ENCODE results near the gene TRPC4AP. TPM values are rescaled to one million over a fixed set of nuclear protein-coding genes. Genes with fewer than 3 reads are reported as not detected.

The TRPC4AP gene
- total and polyA plus RNA-seq, 10 of the 15 experiments (the other 5 are each of a cell fraction or from before 2014, with no cell fraction given) = 1.1 to 61.7 (median 41.2) TPM

DNA sequence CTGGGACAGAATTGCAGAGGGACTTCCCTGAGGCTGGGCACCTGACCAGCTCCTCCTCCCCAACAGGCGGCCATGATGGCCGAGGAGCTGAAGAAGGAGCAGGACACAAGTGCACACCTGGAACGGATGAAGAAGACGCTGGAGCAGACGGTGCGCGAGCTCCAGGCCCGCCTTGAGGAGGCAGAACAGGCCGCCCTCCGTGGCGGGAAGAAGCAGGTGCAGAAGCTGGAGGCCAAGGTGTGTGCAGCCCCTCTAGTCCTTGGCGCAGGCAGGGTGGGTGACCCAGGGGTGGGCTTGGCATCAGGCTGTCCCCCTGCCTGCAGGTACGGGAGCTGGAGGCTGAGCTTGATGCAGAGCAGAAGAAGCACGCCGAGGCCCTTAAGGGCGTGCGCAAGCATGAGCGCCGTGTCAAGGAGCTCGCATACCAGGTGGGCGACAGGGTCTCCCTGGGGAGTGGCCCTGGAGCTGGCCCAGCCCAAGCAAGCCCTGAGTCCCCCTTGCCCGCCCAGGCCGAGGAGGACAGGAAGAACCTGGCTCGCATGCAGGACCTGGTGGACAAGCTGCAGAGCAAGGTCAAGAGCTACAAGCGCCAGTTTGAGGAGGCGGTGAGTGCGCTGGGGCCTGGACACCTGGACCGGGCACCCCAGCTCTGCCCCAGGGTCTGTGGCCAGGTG is 91.5 kb downstream of the TRPC4AP start (continued):
- TF ChIP-seq, protein P1, sequence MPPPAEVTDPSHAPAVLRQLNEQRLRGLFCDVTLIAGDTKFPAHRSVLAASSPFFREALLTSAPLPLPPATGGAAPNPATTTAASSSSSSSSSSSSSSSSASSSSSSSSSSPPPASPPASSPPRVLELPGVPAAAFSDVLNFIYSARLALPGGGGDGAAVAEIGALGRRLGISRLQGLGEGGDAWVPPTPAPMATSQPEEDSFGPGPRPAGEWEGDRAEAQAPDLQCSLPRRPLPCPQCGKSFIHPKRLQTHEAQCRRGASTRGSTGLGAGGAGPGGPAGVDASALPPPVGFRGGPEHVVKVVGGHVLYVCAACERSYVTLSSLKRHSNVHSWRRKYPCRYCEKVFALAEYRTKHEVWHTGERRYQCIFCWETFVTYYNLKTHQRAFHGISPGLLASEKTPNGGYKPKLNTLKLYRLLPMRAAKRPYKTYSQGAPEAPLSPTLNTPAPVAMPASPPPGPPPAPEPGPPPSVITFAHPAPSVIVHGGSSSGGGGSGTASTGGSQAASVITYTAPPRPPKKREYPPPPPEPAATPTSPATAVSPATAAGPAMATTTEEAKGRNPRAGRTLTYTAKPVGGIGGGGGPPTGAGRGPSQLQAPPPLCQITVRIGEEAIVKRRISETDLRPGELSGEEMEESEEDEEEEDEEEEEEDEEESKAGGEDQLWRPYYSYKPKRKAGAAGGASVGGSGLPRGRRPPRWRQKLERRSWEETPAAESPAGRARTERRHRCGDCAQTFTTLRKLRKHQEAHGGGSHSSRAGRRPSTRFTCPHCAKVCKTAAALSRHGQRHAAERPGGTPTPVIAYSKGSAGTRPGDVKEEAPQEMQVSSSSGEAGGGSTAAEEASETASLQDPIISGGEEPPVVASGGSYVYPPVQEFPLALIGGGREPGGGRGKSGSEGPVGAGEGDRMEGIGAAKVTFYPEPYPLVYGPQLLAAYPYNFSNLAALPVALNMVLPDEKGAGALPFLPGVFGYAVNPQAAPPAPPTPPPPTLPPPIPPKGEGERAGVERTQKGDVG (CRISPR knock-in tag; IDR thresholded peaks at IDR 0.05) = no peak
- TF ChIP-seq NFXL1 (IDR thresholded peaks at IDR 0.05; ENCODE audit: borderline replicate concordance) = no peak
- TF ChIP-seq CEBPB (IDR thresholded peaks at IDR 0.05; ENCODE audit: borderline replicate concordance in 1 of 2, low read depth in 2 of 2, low read length in 2 of 2) = no peak

DNA sequence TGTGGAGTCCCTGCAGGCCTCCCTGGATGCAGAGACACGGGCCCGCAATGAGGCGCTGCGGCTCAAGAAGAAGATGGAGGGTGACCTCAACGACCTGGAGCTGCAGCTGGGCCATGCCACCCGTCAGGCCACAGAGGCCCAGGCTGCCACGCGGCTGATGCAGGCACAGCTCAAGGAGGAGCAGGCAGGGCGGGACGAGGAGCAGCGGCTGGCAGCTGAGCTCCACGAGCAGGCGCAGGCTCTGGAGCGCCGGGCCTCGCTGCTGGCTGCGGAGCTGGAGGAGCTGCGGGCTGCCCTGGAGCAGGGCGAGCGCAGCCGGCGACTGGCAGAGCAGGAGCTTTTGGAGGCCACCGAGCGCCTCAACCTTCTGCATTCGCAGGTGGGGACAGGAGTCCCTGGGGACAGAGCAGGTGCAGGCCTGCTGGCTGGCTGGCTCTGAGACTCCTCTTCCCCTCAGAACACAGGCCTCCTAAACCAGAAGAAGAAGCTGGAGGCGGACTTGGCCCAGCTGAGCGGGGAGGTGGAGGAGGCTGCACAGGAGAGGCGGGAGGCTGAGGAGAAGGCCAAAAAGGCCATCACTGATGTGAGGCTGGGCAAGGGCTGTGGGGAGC is 92.2 kb downstream of the TRPC4AP start:
- intact Hi-C loops (cut with micrococcal nuclease; ENCODE audit: unreplicated experiment) = no loop called here
- no peak for TF ChIP-seq HDAC2 (IDR thresholded peaks at IDR 0.05)
- no peak for TF ChIP-seq TCF3 (IDR thresholded peaks at IDR 0.05; ENCODE audit: borderline replicate concordance, insufficient read depth, low read depth, low read length)
- TF ChIP-seq IKZF2 (IDR thresholded peaks at IDR 0.05) = no peak
- TF ChIP-seq, protein P2, sequence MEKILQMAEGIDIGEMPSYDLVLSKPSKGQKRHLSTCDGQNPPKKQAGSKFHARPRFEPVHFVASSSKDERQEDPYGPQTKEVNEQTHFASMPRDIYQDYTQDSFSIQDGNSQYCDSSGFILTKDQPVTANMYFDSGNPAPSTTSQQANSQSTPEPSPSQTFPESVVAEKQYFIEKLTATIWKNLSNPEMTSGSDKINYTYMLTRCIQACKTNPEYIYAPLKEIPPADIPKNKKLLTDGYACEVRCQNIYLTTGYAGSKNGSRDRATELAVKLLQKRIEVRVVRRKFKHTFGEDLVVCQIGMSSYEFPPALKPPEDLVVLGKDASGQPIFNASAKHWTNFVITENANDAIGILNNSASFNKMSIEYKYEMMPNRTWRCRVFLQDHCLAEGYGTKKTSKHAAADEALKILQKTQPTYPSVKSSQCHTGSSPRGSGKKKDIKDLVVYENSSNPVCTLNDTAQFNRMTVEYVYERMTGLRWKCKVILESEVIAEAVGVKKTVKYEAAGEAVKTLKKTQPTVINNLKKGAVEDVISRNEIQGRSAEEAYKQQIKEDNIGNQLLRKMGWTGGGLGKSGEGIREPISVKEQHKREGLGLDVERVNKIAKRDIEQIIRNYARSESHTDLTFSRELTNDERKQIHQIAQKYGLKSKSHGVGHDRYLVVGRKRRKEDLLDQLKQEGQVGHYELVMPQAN (conservative IDR thresholded peaks at IDR 0.05) = no peak
- TF ChIP-seq, protein P3, sequence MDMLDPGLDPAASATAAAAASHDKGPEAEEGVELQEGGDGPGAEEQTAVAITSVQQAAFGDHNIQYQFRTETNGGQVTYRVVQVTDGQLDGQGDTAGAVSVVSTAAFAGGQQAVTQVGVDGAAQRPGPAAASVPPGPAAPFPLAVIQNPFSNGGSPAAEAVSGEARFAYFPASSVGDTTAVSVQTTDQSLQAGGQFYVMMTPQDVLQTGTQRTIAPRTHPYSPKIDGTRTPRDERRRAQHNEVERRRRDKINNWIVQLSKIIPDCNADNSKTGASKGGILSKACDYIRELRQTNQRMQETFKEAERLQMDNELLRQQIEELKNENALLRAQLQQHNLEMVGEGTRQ (IDR thresholded peaks at IDR 0.05; ENCODE audit: borderline replicate concordance, low read depth, low read length) = no peak
- TF ChIP-seq ZNF207 (IDR thresholded peaks at IDR 0.05; ENCODE audit: borderline replicate concordance) = no peak
- TF ChIP-seq FOXM1 (IDR thresholded peaks at IDR 0.05; ENCODE audit: low read depth, low read length) = no peak

More for the DNA sequence above, 92.2 kb downstream of the TRPC4AP start:
- ChIA-PET POLR2A (no interaction called here), CTCF (interaction anchor here (0.7 to 1.4 kb wide), 2 partner anchors 126 to 127 kb away, joined by 3 read pairs; no protein-coding TSS in a partner anchor), RAD21 (ENCODE audit: unreplicated experiment) (no interaction called here), SMC1A (ENCODE audit: uncharacterized antibody, unreplicated experiment) (no interaction called here)
- no peaks in the 10 kb centered on the region for H3K27me3 ChIP-seq (replicated peaks in 1 of 2; ENCODE audit: control insufficient read depth in 2 of 2, insufficient read depth in 2 of 2, low read length in 1 of 2)
- FAIRE-seq (no peak), DNase-seq (ENCODE audit: low read depth, low spot score) (no peak), ATAC-seq (no peak; the same call in 2 of the 3 replicates)
- H3K79me2 ChIP-seq (ENCODE audit: control insufficient read depth, insufficient read depth, low read length) = no peaks in the 10 kb centered on the region
- no peaks in the 10 kb centered on the region for H3K4me1 ChIP-seq (ENCODE audit: control insufficient read depth, insufficient read depth, low read length)
- H3K4me3 ChIP-seq = no peak overlapping the region
- no TSS peak for BruUV-seq (replicated peaks)
- peaks cover 3 to 43% of the 10 kb centered on the region in 2 experiments; a peak in 3 of 4 replicates for H3K36me3 ChIP-seq (ENCODE audit: control insufficient read depth in 2 of 2, insufficient read depth in 2 of 2, low read length in 1 of 2)
- H2AFZ ChIP-seq (ENCODE audit: control insufficient read depth, low read depth, low read length) = no peak overlapping the region
- H4K20me1 ChIP-seq (ENCODE audit: control insufficient read depth, insufficient read depth) = no peaks in the 10 kb centered on the region
- no peak overlapping the region for H3K27ac ChIP-seq (ENCODE audit: control insufficient read depth, insufficient read depth)
- no peak overlapping the region for H3K9ac ChIP-seq (ENCODE audit: control insufficient read depth, insufficient read depth, low read length)
- in situ Hi-C loops (cut with MboI) = no loop called here
- no peak overlapping the region for H3K4me2 ChIP-seq (ENCODE audit: control insufficient read depth, insufficient read depth)
- no peaks in the 10 kb centered on the region for H3K9me3 ChIP-seq (replicated peaks; ENCODE audit: control insufficient read depth, insufficient read depth, low read length)
- WGBS (ENCODE audit: insufficient coverage, insufficient replicate concordance, low lambda C conversion rate, missing lambda C conversion rate) = 87% methylated on average over 23 of the region's 28 CpGs

Measured in GM12878 (cell line).